GM12891 (cell line): ENCODE results near the gene SNU13.

Source experiments
- SPI1 ChIP-seq: IDR thresholded peaks from 2 replicates; pipeline ENCODE4 v1.6.1; 2011; ENCODE audit warnings: low read depth, low read length, control low read depth
- TAF1 ChIP-seq: IDR thresholded peaks from 2 replicates; pipeline ENCODE4 v1.6.1; 2011; ENCODE audit warnings: low read depth, low read length, control low read depth

- no peak for TF ChIP-seq TAF1
- no peak for TF ChIP-seq SPI1
Measured at GRCh38 chr22:41683052-41683451, 5.6 kb downstream of the SNU13 start.
